ENCODE measurements around the gene KRT26. TPM values are rescaled to one million over a fixed set of nuclear protein-coding genes. Genes with fewer than 3 reads are reported as not detected.

Gene KRT26
- total RNA-seq, 4 donors from 2014 or later, result not detected

DNA sequence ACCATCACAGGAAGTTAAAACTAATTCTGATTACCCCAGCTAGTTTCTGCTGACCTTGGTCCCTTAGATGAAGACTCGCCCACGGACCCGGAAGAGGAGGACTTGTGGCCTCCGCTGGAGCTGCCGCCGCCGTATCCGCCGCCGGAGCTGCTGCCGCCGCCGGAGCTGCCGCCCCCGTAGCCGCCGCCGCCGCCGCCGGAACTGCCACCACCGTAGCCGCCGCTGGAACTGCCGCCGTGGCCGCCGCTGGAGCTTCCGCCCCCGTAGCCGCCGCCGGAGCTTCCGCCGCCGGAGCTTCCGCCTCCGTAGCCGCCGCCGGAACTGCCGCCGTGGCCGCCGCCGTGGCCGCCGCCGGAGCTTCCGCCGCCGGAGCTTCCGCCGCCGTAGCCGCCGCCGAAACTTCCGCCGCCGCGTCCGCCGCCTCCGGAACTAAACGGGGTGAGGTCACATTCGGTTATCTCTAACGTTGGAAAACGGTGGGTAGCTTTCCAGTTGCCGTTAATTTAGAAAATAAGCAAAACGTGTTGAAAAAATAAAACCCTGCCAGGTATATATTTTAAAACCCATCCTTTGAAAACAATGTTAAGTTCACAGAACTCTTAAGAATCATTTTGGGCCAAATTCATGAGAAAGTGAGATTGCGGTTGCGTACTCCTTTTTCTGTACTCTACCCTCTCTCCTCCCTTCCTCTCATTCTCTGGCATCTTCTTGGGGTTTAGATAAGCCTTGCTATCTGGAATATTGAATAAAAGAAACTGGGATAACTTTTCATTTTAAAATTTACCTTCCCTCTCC is 46.9 kb upstream of the KRT26 start:
- ATAC-seq, result peak; percentile 91 to 95
- peak; percentile 59 to 71 for DNase-seq
- no peaks in the 10 kb centered on the region for H3K9me3 ChIP-seq
- H3K4me1 ChIP-seq, result peaks cover 14 to 22% of the 10 kb centered on the region in 2 donors
- in situ Hi-C loops (cut with MboI; ENCODE audit: low sequenced_read_pairs in 4 of 4), result loop anchor here in 2 of 4 donors (10.0 to 25.0 kb wide), 2 partner anchors 843 to 856 kb away; no protein-coding TSS in a partner anchor
- peaks cover 0 to 17% of the 10 kb centered on the region in 2 donors for H3K36me3 ChIP-seq
- H3K27me3 ChIP-seq, result no peaks in the 10 kb centered on the region
- intact Hi-C loops (cut with DNase I; ENCODE audit: low total_unique reads), result loop anchor here (2.0 to 10.0 kb wide), 4 partner anchors 174 to 868 kb away; partner anchors contain the start of genes EIF1 and SMARCE1
- TF ChIP-seq, protein P1, sequence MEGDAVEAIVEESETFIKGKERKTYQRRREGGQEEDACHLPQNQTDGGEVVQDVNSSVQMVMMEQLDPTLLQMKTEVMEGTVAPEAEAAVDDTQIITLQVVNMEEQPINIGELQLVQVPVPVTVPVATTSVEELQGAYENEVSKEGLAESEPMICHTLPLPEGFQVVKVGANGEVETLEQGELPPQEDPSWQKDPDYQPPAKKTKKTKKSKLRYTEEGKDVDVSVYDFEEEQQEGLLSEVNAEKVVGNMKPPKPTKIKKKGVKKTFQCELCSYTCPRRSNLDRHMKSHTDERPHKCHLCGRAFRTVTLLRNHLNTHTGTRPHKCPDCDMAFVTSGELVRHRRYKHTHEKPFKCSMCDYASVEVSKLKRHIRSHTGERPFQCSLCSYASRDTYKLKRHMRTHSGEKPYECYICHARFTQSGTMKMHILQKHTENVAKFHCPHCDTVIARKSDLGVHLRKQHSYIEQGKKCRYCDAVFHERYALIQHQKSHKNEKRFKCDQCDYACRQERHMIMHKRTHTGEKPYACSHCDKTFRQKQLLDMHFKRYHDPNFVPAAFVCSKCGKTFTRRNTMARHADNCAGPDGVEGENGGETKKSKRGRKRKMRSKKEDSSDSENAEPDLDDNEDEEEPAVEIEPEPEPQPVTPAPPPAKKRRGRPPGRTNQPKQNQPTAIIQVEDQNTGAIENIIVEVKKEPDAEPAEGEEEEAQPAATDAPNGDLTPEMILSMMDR (IDR thresholded peaks at IDR 0.05 in 4 of 5, conservative IDR thresholded peaks at IDR 0.05 in 1 of 5), result no peak
- TF ChIP-seq POLR2A (IDR thresholded peaks at IDR 0.05), result peak; percentile 47 to 68
- H3K27ac ChIP-seq, result peak overlapping the region; percentile 79 to 87 (median 83)
- peak overlapping the region; percentile 58 to 73 (median 69) for H3K4me3 ChIP-seq

DNA sequence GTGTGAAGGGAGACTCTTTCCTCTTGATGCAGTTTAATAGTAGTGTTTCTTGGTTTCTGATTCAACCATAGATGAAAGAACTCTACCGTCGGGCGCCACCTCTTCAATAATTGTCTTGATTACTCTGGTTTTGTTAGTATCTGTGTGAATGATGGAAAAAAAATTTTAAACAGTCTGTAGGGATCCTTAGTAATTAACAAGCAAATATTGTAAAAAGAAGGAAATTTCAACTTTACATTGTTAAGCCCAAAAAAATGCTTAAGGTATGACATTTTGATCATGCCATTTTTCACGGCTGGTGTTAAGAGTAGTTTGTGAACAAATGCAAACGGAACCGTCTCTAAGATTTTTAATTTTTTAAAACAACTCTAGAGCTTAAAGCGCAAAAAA is 46.3 kb upstream of the KRT26 start:
- in situ Hi-C loops (cut with MboI; ENCODE audit: low sequenced_read_pairs in 4 of 4), result loop anchor here in 2 of 4 donors (10.0 to 25.0 kb wide), 2 partner anchors 844 to 856 kb away; no protein-coding TSS in a partner anchor
- no peak for DNase-seq
- peak overlapping the region; percentile 79 to 87 (median 83) for H3K27ac ChIP-seq
- intact Hi-C loops (cut with DNase I; ENCODE audit: low total_unique reads), result loop anchor here (2.0 to 10.0 kb wide), 4 partner anchors 174 to 869 kb away; partner anchors contain the start of genes EIF1 and SMARCE1
- peaks cover 0 to 17% of the 10 kb centered on the region in 2 donors for H3K36me3 ChIP-seq
- no peaks in the 10 kb centered on the region for H3K9me3 ChIP-seq
- ATAC-seq, result no peak
- TF ChIP-seq POLR2A (IDR thresholded peaks at IDR 0.05), result no peak
- TF ChIP-seq, protein P1 (IDR thresholded peaks at IDR 0.05 in 4 of 5, conservative IDR thresholded peaks at IDR 0.05 in 1 of 5), result no peak
- peaks cover 14 to 22% of the 10 kb centered on the region in 2 donors for H3K4me1 ChIP-seq
- H3K27me3 ChIP-seq, result no peaks in the 10 kb centered on the region
- H3K4me3 ChIP-seq, result peak overlapping the region; percentile 51 to 73 (median 64)

DNA sequence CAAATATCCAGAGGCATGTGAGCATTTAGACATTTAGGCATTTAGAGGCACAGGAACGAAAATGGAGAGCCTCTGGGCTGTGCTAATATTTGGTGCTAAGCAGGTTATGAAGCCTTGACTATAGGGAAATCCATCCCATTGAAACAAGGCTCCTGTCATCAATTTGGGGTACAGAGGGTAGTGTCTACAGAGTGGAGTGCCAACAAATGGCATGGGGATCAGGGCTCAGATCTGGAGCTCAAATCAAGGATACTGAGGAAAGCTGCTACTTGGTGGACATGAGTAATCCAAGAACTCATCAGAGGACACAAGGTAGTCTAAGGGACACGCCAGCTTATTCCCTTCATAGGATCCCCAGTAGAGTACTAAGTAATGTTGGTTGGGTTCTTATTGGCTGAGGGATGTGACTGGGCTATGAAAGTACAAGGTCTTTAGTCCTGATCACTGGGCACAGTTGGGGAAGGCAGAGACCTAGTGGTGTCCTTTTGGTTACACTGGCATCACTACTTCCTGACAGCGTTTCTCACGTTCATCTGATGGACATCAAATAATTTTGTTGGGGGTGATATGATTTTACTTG is 45.2 kb upstream of the KRT26 start:
- Histone ChIP-seq H3K9me3 (no peaks in the 10 kb centered on the region), H3K4me3 (no peak overlapping the region), H3K27ac (no peak overlapping the region), H3K36me3 (peaks cover 0 to 17% of the 10 kb centered on the region in 2 donors), H3K4me1 (peaks cover 14 to 22% of the 10 kb centered on the region in 2 donors), H3K27me3 (peaks cover 0 to 7% (median 0%) of the 10 kb centered on the region in 3 donors)
- DNase-seq (no peak), ATAC-seq (no peak)
- in situ Hi-C loops (cut with MboI; ENCODE audit: low sequenced_read_pairs in 4 of 4) (loop anchor here in 2 of 4 donors (10.0 to 25.0 kb wide), 2 partner anchors 845 to 858 kb away; no protein-coding TSS in a partner anchor), intact Hi-C loops (cut with DNase I; ENCODE audit: low total_unique reads) (loop anchor here (5.0 to 10.0 kb wide), 3 partner anchors 172 to 870 kb away; partner anchors contain the start of genes EIF1 and SMARCE1)
- no peak for TF ChIP-seq POLR2A (IDR thresholded peaks at IDR 0.05)
- TF ChIP-seq, protein P1 (IDR thresholded peaks at IDR 0.05 in 4 of 5, conservative IDR thresholded peaks at IDR 0.05 in 1 of 5), result no peak

DNA sequence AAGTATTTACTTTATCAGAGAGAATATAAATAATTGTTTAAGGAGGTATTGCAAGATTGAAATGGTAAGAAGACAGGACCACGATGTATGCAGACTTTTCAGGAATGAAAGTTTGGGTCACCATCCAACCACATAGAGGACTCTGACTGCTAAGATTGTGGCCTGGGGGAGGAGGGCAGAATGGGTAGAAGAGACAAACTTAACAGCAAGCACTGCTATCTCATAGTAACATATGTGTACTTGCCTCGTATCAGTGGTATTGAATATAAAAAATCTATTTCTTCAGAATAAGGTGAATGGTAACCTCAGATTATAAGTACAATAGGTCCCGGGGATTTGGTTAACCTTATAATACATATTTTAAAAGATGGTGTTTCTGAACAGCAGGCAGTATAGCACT is 44.6 kb upstream of the KRT26 start:
- Histone ChIP-seq H3K36me3 (peaks cover 0 to 17% of the 10 kb centered on the region in 2 donors), H3K4me3 (no peak overlapping the region), H3K27me3 (peaks cover 0 to 8% (median 0%) of the 10 kb centered on the region in 3 donors), H3K9me3 (no peaks in the 10 kb centered on the region), H3K4me1 (peaks cover 14 to 22% of the 10 kb centered on the region in 2 donors), H3K27ac (no peak overlapping the region)
- ATAC-seq, result no peak
- TF ChIP-seq, protein P1 (IDR thresholded peaks at IDR 0.05 in 4 of 5, conservative IDR thresholded peaks at IDR 0.05 in 1 of 5), result no peak
- TF ChIP-seq POLR2A (IDR thresholded peaks at IDR 0.05), result no peak
- DNase-seq, result no peak
- in situ Hi-C loops (cut with MboI; ENCODE audit: low sequenced_read_pairs in 4 of 4) (loop anchor here in 2 of 4 donors (10.0 to 25.0 kb wide), 2 partner anchors 846 to 858 kb away; no protein-coding TSS in a partner anchor), intact Hi-C loops (cut with DNase I; ENCODE audit: low total_unique reads) (loop anchor here (5.0 to 10.0 kb wide), 3 partner anchors 172 to 871 kb away; partner anchors contain the start of genes EIF1 and SMARCE1)
